AML-193 (cell line): ENCODE data around the gene MARCHF6.
A peak's percentile ranks its signal among the peaks of the same experiment; 100 is the strongest.
"Not testable (repeated sequence)": the region's sequence is repeated elsewhere in the genome, so short reads cannot be mapped to it uniquely, and the experiment has no call there.

ENCODE experiments used
- DNase-seq, 2 experiments: peaks; one replicate each; lab custom pipeline; 2025; lab: John Stamatoyannopoulos, UW

Gene MARCHF6

GRCh38 chr5:10351919-10352318 lies 1.6 kb upstream of the MARCHF6 start:
- DNase-seq: no peak

- peak; percentile 91 to 93 for DNase-seq
Measured at GRCh38 chr5:10352430-10353240, 860 bp upstream of the MARCHF6 start.

DNA sequence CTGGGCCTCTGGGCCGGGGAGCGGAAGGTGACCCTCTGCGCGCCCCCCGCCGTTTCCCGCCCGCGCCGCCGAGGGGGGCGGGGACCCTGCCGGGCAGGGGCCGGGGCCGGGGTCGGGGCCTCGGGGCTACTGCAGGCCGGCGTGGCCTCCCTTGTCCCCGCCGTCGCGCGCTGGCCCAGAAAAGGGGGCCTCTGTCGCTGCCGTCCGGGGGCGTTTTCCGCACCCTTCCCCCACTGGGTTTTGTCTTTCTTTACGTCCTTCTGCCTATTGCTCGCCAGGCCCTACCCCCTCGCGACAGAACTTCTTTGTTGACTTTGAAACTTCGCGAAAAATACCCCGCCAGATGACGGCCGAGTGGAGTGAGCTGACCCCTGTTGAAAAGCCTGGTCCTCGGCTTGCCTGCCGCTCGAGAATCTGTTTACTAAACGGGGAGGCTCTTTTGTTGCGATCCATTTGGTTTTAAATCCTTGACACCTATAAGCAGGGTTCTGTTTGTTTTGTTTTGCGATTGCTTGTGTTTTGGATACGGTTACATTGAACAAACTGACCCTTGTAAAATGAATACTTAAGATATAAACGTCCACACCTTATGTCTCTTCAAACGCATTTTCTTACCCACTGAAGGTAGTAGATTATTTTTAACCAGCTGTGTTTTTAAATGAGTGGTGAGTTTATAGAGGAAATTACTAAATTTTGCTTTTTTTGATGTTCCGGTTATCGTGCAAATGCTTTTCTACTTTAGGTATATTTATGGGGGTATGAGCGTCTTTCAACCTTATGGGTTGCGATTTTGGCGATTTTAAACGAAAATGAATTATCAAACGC lies 765 bp downstream of the MARCHF6 start:
- DNase-seq: peak; percentile 5 to 25

- DNase-seq: peak; percentile 37 to 47
Measured at GRCh38 chr5:10355071-10355889, 1.8 kb downstream of the MARCHF6 start.

DNA sequence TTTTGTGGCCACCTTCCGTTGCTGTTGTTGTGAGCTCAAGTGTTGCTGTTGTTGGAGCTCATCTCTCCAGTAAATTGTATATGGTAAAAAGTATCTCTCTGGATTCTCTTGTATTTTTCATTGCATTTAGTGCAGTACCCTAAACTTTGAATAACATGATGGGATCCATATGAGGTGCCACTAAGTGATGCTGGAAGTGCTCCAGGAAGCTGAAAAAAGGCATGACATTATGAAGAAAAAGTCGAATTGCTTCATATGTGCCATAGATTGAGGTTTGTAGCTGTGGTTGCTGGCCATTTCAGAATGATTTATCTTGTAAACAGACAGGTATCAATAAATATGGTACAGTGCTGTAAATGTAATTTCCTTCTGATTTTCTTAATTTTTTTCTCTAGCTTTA lies 5.5 kb downstream of the MARCHF6 start:
- DNase-seq: no peak

DNA sequence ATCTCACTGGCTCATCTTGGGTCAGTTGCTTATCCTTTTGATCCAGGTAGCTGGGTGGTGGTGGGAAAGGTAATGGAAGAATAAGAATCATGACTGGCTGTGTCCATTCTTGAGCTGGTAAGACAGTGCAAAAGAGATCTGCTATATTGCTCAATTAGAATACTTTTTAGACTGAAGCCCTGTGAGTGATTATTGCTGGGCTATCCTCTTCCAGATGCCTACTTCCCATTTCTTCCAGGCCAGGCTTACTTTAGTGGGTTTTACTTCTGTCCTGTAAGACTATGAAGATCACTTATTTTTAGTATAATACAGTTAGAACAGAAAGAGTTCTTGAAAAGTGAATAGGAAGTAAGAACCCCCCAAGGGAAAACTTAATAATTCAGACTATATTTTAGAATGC lies 7.2 kb downstream of the MARCHF6 start:
- DNase-seq: peak; percentile 33 to 43

DNA sequence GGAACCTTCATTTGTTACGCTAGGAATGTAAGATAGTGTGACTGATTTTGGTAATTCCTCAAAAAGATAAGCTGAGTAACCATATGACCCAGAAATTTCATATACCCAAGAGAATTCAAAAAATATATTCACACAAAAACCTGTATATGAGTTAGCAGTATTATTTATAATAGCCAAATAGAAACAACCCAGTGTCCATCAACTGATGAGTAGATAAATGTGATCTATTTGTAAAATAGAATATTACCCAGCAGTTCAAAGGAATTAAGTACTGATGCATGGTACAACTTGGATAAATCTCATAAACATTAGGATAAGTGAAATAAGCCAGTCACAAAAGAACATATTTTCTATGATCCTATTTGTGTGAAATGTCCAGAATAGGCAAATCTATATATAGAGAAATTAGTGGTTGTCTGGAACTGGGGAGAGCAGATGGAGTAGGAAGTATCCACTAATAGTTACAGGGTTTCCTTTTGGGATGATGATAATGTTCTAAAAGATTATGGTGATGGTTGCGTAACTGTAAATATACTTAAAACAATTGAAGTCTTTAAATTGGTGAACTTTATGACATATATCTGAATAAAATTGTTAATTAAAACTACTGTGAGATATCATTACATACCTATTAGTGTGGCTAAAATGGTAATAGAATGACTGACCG lies 10.2 kb downstream of the MARCHF6 start:
- DNase-seq: no peak

GRCh38 chr5:10364186-10364689 lies 10.7 kb downstream of the MARCHF6 start:
- peak; percentile 42 to 43 for DNase-seq

GRCh38 chr5:10365782-10366181 lies 12.3 kb downstream of the MARCHF6 start:
- no peak for DNase-seq

GRCh38 chr5:10366310-10367272 lies 13.1 kb downstream of the MARCHF6 start:
- DNase-seq: no peak

GRCh38 chr5:10367579-10367978 lies 14.1 kb downstream of the MARCHF6 start:
- DNase-seq: no peak

DNA sequence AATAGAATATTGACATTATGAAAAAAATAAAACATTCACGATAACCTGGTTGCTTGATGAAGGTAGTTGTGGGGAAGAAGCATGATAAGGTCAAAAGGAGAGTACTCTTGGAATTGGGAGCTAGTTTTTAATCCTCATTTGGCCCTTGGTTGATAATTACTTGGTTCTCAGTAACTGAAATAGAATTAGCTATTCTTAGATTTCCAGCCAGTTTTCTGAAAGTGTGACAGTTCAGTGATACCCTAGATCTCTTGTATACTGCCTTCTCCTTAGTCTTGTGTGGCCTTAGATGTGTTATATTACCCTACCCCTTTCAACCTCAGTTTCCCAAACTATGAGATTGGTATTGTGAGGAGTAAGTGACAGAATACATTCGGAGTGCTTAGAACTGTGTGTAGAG lies 17.4 kb downstream of the MARCHF6 start:
- DNase-seq: no peak

- DNase-seq: not testable (repeated sequence)
Measured at GRCh38 chr5:10371369-10371768, 17.9 kb downstream of the MARCHF6 start.

DNA sequence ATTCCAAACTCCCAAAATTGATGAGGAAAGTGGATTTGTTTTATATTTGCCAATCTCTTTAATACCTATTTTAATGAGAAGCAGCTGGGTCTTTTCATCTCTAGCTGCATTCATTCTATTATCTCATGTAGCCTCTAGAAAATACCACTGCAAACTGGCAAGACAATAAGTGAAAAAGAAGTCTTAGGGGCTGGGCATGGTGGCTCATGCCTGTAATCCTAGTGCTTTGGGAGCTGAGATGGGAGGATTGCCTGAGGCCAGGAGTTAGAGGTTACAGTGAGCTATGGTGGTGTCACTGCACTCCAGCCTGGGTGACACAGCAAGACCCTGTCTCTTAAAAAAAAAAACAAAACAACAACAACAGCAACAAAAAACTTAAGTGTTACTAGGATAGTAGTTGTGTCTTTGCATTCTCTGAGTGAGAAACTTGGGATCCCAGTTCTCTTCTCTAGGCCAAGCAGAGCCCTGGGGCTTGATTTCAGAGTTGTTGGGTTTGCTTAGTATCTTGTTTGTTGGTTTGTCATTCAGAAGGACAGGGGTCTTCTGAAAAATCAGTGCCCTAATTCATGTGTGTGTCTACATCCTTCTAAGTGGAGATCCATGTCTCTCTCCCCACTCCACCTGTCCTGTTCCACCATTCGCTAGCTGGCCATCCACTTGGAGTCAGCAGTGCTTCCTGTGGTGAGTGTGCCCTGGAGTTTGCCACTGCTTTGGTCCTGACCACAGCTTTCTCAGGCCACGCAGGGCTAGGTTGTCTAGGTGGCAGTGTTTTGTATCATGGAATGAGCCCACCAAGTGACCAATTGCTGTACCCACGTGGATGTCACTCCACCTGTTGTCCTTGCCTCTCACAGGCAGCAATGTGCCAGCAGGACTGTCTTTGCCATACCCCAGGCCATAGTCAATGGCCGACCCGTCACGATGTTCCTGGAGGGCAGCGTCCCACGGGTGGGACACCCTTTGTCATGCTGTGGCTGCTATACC lies 19.5 kb downstream of the MARCHF6 start:
- DNase-seq: no peak

DNA sequence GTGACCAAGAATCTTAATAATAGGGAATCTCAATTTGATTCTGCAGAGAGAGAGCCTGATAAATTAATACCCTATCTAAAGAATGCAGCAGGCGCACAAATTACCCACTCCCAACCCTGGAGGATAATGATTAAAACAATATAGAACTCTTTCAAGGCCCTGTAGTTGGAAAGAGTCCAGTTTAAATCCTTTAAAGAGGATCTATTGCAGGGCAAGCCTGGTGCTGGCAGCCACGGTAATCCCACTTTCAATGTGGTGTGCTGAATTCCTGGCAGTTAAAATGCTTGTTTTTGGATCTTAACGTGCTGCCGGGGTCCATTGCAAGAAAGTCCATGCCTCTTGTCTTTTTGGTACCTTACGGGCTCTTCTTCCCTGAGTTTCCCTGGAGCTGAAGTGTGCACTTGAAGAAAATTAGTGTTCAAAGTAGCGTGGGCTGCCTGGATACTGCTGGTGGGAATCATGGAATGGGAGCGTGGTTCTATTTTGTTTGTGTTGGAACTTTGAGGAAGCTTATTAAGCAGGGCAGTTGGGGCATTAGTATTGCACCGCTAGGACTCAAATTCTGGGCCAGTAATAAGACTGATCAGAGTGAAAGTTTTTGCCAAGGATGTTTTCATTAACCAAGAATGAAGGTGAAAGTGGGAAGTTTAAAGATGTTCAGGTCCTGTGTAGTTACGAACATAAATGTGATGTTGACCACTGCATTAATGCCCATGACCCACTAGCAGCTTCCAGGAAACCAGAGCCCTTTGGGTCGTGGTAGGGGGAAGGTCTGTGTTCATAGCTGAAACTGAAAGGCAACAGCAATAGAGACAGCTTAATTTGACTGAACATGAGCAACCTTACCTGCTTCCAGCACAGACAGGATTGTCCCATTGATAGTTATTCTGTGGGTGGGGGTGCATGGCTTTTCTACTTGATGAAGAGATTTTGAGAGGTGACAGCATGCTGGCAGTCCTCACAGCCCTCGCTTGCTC lies 20.8 kb downstream of the MARCHF6 start:
- DNase-seq: no peak

DNA sequence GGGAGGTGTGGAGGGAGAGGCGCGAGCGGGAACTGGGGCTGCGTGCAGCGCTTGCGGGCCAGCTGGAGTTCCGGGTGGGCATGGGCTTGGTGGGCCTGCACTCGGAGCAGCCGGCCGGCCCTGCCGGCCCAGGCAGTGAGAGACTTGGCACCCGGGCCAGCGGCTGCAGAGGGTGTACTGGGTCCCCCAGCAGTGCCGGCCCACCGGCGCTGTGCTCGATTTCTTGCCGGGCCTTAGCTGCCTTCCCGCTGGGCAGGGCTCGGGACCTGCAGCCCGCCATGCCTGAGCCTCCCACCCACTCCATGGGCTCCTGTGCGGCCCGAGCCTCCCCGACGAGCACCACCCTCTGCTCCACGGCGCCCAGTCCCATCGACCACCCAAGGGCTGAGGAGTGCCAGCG lies 21.7 kb downstream of the MARCHF6 start:
- DNase-seq: not testable (repeated sequence)

DNA sequence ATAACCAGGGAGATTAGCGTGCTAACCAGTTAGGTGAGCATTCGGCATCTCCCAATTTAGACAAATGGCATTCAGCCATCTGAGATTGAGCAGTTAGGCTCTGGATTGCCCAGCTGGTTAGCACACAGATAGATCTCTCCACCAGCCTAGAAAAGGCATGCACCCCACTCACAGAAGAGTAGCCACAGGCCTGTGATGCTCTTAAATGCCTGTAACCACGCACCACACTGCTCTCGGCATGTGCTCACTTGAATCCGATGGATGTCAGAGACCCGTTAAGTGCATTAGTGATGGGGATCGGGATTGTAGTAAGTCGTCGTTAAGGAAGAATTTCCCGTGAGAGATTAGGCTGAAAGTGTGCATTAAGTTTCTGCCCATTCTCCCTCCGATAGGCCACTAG lies 23.0 kb downstream of the MARCHF6 start:
- no peak for DNase-seq

- DNase-seq: no peak
Measured at GRCh38 chr5:10377081-10377480, 23.6 kb downstream of the MARCHF6 start.
